Measurements from ENCODE around the gene RUFY3.

GRCh38 chr4:70687392-70687791, 34.4 kb upstream of the RUFY3 start:
- no peak for TF ChIP-seq CTCF (IDR thresholded peaks at IDR 0.05)
- TF ChIP-seq EZH2 (IDR thresholded peaks at IDR 0.05) = no peak
